HG03342 (cell line): ENCODE results near the gene ATP6V0C.

Experiments used
- ATAC-seq: cut with Tn5 transposase; IDR thresholded peaks from one replicate; pipeline ENCODE4 v1.9.1; 2021; ENCODE audit warnings: mild to moderate bottlenecking, moderate library complexity; ENCODE audit not compliant: unreplicated experiment

The ATP6V0C gene

GRCh38 chr16:2508722-2509400 is 4.9 kb upstream of the ATP6V0C start:
- ATAC-seq: no peak

GRCh38 chr16:2511128-2511800 is 2.5 kb upstream of the ATP6V0C start:
- no peak for ATAC-seq

- no peak for ATAC-seq
These were observed 1.6 kb upstream of the ATP6V0C start for GRCh38 chr16:2511996-2512734.

- ATAC-seq: no peak
These were observed 882 bp upstream of the ATP6V0C start for GRCh38 chr16:2512735-2513404.

- no peak for ATAC-seq
These were observed 804 bp downstream of the ATP6V0C start for GRCh38 chr16:2514333-2515179.

GRCh38 chr16:2515180-2515851 is 1.6 kb downstream of the ATP6V0C start:
- ATAC-seq: no peak

- ATAC-seq: no peak
These were observed 2.9 kb downstream of the ATP6V0C start for GRCh38 chr16:2516391-2517240.

GRCh38 chr16:2517954-2518605 is 4.3 kb downstream of the ATP6V0C start:
- ATAC-seq: no peak

- no peak for ATAC-seq
These were observed 5.3 kb downstream of the ATP6V0C start for GRCh38 chr16:2518823-2519710.

GRCh38 chr16:2519711-2520080 is 5.9 kb downstream of the ATP6V0C start:
- ATAC-seq: no peak

GRCh38 chr16:2520097-2520783 is 6.5 kb downstream of the ATP6V0C start, which contains the start of gene AMDHD2:
Gene AMDHD2 (plus strand): TSS chr16:2520371. CDS start chr16:2520459, 88 bp downstream.
- ATAC-seq: peak; percentile 47

GRCh38 chr16:2520784-2521531 is 7.2 kb downstream of the ATP6V0C start:
- ATAC-seq: no peak

GRCh38 chr16:2523801-2524231 is 10.1 kb downstream of the ATP6V0C start:
- ATAC-seq: no peak

- ATAC-seq: no peak
These were observed 10.7 kb downstream of the ATP6V0C start for GRCh38 chr16:2524339-2524938.

- no peak for ATAC-seq
These were observed 12.4 kb downstream of the ATP6V0C start for GRCh38 chr16:2526135-2526534.
